HG03097 (cell line): ENCODE data around the gene CFAP221.
"Not testable (repeated sequence)": the region's sequence is repeated elsewhere in the genome, so short reads cannot be mapped to it uniquely, and the experiment has no call there.

ENCODE experiments used
- ATAC-seq: cut with Tn5 transposase; IDR thresholded peaks from one replicate; pipeline ENCODE4 v1.9.1; 2021; ENCODE audit not compliant: unreplicated experiment, low FRiP score

Gene CFAP221

DNA sequence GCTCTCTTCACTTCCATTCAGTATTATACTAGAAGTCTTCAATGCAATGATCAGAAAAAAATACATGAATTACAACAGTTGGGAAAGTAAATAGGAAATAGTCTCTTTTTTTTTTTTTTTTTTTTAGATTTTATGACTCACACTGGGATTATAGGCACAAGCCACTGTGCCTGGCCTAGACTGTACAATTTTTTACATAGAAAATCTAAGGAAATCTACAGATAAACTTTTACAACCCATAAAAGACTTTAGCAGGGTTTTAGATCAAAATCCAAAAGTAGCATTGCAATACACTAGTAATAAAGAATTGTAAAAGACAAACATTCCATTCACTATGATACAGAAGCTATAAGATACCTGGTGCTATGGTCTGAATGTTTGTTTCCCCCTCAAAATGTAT is 39.0 kb downstream of the CFAP221 start:
- no peak for ATAC-seq

DNA sequence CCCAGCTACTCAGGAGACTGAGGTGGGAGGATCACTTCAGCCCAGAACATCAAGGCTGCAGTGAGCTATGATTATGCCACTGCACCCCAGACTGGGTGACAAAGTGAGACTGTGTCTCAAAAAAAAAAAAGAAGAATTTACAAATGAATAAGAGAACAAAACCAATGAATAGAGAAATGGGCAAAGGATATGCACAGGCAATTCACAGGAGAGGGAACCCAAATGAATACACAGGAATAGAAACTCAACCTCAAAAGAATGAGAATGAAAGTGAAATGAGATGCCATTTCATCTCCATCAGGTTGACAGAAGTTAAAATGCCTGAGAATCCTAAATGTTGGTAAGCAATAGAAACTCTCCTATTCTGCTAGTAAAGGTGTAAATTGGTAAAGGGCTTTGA is 40.2 kb downstream of the CFAP221 start:
- no peak for ATAC-seq

DNA sequence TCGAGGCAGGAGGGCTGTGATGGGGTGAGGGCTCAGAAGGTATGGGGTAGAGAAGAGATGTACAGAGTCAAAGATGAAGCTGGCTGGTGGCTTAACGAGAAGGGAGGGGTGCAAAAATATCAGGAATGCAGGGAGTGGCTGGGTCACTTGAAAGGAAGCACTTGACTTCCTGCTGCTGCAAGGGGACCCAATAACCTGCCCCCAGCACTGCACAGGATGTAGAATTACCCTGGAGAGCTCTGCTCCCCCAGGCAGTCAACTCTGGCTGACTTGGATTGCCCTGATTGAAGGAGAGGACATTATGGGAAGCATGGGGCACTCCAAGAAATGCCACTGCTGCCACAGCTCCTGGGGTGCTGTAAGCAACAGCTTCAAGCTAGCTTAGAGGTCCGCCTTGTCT is 41.8 kb downstream of the CFAP221 start:
- no peak for ATAC-seq

DNA sequence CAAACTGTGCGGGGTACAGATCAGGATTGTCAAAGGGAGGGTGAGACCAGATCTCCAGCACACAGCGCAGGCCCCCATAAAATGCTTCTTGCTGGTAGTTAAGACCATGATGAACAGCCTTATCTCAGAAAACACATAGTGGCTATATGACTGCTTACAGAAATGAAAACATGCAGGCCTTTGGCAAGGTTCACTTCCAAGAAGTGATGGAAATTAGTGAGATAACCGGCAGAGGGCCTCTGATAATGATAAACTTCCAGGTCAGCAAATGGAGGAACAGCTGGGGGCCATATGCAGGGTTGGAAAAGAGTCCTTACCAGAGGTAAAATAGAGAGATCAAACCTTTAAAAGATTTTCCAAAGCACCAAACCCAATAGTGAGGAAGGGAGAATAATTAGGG is 46.6 kb downstream of the CFAP221 start:
- ATAC-seq: no peak

DNA sequence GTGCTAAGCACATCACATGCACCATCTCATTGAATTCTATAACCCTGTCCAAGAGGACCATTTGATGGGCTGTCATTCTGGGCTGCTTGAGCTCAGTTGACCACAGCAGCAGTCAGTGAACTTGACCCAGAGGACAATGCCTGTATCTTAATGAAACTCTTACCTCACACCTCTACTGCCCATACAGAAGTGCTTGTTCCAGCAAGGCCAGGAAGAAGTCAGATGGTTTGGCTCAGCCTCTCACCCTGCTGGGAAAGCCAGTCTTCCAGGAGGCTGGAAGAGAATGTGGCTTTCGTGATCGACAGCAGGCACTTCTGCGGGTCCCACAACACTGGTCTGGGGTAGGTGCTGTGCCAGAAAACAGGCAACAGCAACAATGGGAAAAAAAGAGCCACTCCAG is 47.3 kb downstream of the CFAP221 start:
- no peak for ATAC-seq

DNA sequence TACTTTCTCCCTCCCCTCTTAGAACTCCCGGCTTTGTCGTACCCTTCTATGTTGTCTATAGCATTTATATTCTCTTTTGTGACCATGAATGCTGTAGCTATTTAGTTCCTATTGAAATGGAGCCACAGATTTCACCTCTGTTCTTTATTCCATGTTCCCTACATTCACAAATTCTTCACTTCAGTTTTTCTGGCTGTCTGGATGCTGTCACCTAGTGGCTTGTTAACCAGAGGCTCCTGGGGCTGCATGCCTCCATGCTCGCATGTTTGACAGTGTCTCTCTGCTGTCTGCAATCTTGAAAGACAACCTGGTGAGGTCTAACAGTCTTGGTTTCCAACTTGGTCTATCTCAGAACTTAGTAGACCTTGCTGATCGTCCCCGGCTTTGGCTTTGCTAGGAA is 48.2 kb downstream of the CFAP221 start:
- ATAC-seq: no peak

DNA sequence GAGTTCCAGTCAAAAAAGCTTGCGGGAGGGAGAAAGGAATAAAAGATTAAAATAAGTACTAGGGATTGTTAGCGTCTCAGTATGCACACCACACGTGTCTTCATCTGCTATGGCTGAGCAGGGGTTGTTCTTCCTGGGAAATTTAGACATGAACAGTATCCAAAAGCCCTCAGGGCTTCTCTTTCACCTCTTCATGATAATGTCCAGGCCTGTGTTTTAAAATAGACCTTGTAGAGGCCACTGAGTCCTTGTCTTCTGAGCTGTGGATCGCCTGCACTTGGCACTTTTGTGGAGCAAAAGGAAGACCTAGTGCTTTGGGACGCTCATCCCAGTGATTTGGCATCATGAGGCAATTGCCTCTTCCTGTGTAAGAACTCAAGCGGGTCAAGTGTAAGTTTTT is 52.4 kb downstream of the CFAP221 start:
- no peak for ATAC-seq

DNA sequence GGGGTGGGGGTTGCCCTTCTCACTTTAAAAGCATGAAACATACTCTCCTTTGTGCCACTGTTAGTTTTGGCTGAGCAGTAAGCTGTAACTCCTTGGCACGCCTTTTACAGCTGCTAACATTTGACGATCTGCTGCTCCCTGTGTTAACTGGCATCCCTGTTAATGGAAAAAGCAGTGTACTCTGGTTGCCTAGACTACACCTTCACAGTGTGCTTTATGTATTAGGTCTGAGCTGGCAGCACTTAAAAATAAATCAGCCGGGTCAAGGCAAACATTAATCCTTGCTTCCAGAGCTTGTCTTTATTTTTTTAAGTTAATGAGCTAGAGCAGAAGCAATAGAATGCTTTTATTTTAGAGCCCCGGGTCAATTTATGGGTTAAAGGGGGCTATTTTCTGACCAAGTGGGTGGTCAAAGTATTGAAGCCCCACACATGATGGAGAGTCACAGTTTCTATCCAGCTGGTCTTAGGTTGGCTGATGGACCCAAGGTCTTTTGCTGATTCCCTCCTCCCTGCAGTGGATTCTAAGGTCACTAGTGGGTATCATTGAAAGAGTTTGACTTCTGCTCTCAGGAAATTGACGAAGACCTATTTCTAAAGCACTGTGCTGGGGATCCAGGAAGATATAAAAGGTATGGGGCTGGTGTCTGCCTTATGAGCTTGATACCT is 54.5 kb downstream of the CFAP221 start:
- no peak for ATAC-seq

DNA sequence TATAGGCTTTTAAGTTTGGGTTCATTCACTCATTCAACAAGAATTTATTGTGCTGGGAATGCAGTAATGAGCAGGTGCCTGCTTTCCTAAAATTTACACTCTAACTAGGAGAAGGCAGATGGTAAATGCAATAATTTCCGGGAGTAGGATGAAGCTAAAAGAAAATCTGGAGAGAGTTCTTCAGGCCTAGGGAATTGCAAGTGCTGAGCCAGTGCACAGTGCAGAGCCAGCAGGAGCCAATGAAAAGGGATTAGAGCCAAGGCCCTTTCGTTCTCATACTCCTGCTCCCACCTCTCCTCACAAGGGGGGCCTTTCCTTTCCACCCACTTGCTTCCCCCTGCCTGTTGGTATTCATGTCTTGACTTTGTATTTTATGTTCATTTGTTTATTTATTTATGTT is 55.1 kb downstream of the CFAP221 start:
- no peak for ATAC-seq

DNA sequence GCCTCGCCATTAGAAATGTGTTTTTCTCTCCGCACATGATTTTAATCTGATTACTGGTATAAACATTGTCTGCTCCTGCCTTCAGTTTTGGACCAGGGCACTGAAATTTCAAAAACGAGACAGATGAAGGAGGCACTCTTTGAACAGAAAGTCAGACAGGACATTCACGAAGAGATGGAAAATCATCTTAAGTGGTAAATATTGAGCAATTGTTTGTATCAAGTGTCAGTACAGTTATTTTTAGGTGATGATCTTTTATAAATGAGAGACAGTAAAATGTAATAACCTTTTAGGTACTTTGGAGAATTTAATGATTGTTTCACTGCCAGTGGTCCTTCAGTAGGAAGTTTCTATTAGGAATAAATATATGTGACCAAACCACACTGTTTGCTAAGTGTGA is 60.8 kb downstream of the CFAP221 start:
- no peak for ATAC-seq

DNA sequence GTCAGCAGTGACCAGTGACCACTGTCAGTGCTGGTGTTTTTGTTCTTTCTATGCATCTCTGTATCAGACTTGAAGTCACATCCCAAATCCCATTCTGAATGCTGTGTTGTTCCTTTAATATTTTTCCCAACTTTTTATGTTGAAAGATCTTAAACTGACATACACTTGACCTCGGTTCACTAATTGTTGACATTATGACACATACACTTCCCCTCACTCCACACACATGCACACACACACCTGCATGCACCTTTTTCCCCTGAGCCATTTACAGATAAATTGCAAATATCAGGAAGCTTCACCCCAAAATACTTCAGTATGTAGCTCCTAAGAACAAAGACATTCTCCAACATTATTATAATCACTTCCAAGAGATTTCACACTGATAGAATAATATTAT is 62.4 kb downstream of the CFAP221 start:
- ATAC-seq: no peak

DNA sequence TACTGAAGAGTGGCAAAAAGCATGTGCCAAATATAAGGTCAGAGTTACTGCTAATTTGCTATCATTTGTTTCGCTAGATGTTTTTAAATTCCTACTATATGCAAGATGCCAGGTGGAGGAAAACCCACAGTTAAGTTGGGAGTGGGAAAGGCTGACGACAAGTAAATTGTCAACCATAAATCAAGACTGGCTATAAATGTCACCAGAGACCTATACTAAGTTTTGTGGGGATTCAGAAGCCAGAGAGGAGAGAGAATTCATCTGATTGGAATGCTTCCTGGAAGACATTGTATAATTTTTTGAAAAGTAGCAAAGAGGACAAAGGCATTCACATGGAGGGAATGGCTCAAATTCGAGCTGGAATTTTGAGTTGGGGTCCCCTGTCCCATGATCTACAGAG is 64.3 kb downstream of the CFAP221 start:
- ATAC-seq: no peak

DNA sequence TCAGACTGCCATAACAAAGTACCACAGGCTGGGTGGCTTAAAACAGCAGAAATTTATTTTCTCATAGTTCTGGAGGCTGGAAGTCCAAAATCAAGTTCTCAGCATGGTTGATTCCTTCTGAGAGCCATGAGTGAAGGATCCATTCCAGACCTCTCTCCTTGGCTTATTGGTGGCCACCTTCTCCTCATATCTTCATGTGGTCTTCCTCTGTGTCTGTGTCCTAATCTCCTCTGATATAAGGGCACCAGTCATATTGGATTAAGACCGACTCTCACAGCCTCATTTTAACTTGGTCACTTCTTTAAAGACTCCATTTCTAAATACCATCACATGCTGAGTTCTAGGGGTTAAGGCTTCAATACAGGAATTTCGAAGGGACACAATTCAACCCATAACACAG is 65.1 kb downstream of the CFAP221 start:
- no peak for ATAC-seq

DNA sequence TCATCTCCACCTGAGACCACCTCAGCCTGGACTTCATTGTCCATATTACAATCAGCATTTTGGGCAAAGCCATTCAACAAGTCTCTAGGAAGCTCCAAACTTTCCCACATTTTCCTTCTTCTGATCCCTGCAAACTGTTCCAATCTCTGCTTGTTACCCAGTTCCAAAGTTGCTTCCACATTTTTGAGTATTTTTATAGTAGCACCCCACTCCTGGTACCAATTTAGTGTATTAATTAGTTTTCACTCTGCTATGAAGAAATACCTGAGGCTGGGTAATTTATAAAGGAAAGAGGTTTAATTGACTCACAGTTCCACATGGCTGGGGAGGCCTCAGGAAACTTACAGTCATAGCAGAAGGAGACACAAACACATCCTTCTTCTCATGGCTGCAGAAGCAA is 69.9 kb downstream of the CFAP221 start:
- ATAC-seq: not testable (repeated sequence)

DNA sequence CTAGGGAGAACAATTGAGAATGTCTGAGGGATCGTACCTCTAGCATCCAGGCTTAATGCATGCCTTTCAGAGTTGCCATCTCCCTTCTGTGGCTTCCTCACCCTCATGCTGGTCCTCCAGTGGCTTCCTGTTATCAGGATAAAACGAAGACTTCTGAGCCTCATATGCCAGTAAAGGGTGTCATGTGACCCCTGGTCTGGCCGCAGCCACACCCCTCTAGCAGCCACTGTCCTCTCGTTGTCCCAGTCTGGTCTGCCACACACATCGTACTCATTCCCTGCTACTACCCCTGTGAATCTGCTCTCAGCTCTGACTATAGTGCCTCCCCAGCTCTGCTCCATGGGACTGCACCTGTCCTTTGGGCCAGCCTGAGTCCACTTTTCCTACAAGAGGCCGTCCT is 72.2 kb downstream of the CFAP221 start:
- no peak for ATAC-seq

DNA sequence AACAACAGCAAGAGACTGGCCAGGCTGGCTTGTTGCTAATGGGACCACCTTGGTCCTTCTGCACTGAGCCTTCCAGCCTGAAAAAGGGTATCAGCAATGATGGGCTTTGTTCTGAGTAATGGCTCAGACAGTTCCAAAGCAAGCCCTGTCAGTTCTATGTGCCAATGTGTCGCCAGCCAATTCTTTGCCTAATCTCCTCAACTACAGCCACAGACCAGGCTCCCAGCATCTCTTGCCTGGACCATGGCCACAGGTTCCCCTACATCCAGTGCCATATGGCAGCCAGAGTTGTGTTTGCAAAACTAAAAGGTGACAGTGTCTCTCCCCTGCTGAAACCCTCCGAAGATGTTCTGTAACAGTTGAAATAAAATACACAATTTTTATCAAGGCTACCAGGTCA is 73.2 kb downstream of the CFAP221 start:
- ATAC-seq: no peak

DNA sequence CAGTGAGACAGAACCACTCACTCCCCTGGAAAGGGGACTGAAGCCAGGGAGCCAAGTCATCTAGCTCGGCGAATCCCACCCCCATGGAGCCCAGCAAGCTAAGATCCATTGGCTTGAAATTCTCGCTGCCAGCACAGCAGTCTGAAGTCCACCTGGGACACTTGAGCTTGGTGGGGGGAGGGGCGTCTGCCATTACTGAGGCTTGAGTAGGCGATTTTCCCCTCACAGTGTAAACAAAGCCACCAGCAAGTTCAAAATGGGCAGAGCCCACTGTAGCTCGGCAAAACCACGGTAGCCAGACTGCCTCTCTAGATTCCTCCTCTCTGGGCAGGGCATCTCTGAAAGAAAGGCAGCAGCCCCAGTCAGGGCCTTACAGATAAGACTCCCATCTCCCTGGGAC is 74.5 kb downstream of the CFAP221 start:
- ATAC-seq: not testable (repeated sequence)

DNA sequence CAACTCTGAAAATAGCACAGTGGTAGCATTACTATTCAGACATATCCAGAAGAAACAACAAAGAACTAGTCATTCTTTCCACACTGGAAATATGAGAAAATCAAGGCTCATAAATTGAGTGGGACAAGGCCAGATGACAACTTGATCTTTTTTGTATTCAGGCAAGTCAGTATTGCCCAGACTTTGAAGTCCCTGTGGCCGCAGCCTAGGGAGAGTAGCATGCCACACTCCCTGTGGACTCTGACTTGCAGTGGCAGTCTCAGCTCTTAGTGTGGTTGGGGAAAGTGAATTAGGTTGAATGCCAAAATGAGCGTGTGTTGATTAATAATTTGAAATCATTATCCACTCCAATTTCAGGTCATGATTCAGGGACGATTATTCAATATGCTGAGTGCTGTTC is 81.0 kb downstream of the CFAP221 start:
- ATAC-seq: no peak

DNA sequence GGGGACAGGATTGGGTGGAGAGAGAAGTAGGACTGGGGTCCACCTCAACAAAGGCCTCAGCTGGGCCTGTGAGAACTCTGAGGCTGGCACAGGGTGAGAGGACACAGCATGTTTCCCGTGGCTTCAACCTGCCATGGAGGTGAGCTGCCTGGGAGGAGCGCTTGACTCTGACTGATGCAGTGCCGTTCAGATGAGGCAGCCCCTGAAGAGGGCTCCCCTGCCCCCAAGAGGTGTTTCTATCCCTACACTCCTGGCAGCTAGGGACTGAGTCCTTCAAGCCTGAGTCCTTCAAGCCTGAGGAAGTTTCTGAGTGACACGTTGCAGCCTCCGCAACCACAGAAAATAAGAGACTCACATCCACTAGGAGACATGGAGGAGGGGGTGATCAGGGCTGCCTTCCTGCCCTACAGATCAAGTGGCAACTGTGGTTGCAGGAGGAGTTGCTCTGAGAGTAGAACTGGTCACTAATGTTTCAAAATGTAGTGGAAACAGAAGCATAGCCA is 85.1 kb downstream of the CFAP221 start:
- ATAC-seq: no peak

DNA sequence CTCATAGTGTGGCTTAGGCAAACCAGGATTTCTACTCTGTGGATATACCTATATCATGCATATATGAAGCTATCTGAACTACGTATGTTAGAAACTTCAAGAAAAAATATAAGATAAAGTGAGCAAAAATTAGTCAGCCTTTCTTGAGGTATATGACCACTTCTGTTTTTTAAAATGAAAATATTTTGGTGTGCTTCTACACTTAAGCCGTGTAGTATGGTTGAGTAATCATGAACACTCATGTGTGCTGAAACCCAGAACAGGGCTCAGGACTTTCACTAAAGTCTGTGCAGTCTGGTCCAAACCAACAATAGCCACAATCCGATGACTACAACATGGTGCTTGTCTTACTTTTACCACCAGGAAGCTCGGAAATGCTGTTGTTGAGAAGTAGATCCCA is 85.9 kb downstream of the CFAP221 start:
- ATAC-seq: no peak

DNA sequence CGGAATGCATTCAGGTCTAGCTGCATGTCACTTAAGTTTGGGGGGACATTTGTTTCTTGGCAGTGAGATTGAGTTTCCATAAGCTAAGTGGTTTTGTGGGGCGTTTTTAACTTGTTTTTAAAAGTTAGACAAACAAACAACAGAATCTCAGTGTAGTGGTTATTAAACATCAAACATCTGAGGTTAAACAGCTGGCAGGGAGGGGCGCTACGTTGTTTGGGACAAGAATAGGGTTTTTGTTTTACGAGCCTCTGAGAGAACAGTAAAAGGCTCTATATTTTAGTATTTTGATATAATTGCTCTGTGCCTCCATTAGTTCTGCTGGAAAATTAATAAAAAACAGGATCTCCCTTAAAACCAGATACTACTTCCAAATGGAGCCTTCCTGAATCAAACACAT is 93.1 kb downstream of the CFAP221 start:
- no peak for ATAC-seq

DNA sequence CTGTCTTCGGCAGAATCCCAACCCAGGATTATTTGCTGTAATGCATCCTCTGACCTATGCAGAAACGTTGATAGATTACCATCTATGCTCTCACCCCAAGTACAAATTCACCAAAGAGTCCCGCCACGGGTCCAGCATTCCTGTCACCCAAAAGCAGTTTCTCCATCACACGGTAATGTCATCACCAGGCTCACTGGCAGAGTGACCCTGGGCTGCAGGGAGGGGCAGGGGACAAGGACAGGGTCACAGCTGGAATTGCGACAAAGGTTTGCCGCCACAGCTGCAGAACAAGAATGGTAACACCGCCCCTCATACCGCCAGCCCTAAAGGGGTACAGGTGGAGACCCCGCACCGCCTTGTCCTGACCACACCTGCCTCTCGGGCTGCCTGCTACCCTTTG is 94.0 kb downstream of the CFAP221 start:
- ATAC-seq: no peak
